ENCODE data around the gene EPHA10.

DNA sequence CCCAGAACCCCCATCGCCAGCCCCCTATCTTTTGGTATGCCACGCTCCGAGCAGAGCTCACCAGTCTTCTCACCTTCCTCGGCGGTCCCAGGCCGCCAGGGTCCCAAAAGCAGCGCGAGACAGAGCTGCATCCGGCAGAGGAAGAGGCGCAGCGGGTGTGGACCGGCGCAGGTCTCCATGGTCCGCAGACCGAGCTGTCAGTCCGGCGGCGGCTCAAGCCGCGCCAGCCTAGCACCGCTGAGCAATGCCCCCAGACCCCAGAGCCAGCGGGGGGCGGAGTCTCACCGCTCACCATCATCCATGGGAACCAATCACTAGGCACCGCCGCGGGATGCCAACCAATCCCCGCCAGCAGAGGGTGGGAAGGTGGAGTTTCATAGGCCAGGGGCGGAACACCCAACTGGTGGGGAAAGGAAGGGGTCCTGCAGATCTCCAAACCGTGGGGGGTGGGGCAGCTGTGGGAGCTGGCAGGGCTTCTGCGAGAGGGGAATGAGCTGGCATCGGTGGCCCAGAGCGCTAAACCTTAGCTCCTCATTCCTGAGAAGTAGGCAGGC is at the start of gene EPHA10:
- no peak for TF ChIP-seq POLR2A (IDR thresholded peaks at IDR 0.05)
- TF ChIP-seq, protein P1, sequence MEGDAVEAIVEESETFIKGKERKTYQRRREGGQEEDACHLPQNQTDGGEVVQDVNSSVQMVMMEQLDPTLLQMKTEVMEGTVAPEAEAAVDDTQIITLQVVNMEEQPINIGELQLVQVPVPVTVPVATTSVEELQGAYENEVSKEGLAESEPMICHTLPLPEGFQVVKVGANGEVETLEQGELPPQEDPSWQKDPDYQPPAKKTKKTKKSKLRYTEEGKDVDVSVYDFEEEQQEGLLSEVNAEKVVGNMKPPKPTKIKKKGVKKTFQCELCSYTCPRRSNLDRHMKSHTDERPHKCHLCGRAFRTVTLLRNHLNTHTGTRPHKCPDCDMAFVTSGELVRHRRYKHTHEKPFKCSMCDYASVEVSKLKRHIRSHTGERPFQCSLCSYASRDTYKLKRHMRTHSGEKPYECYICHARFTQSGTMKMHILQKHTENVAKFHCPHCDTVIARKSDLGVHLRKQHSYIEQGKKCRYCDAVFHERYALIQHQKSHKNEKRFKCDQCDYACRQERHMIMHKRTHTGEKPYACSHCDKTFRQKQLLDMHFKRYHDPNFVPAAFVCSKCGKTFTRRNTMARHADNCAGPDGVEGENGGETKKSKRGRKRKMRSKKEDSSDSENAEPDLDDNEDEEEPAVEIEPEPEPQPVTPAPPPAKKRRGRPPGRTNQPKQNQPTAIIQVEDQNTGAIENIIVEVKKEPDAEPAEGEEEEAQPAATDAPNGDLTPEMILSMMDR (IDR thresholded peaks at IDR 0.05 in 8 of 11, conservative IDR thresholded peaks at IDR 0.05 in 3 of 11): no peak
- TF ChIP-seq POLR2AphosphoS5 (IDR thresholded peaks at IDR 0.05): no peak

Measured in spleen (tissue), 7 donors.